UCSD-AML1 (cell line): ENCODE measurements around the gene PELI2.

ENCODE experiments used
- DNase-seq: peaks from one replicate; lab custom pipeline; 2025; ENCODE audit not compliant: unreplicated experiment; lab: John Stamatoyannopoulos, UW

Gene PELI2

DNA sequence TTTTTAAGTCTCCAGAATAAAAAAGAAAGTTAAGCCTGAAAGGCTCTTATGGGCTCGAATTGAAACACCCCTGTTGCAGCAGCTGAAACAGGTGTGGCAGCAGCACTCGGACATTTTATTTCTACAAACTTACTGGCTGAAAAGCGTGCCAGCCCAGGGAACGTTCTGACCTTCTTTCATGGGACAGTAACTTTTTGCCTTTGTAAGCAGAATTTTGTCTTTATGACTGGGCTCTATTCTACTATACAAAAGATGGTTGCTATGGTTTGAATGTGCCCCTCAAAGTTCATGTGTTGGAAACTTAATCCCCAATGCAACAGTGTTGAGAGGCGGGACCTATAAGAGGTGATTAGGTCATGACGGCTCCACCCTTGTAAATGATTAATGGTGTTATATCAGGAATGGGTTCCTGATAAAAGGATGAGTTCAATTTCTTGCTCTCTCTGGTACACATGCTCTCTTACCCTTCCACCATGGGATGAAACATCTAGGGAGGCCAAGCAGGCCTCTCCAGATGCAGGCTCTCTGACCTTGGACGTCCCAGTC, 52.7 kb downstream of the PELI2 start:
- DNase-seq, result no peak

DNA sequence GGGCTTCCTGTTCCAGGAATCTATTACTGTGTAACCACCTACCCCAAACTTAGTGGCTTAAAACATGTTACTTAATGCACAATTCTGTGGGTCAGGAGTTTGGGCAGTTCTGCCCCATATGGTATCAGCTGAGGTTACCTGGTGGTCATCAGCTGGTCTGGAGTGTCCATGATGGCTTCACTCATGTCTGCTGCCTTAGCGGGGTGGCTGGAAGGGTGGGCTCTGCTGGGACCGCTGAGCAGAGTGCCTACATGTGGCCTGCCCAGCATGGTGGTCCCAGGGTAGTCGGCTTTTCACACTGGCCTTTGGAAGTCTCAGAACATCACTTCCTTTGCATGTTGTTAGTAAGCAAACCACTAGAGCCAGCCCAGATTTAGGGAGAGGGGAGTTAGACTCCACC, 53.9 kb downstream of the PELI2 start:
- no peak for DNase-seq

DNA sequence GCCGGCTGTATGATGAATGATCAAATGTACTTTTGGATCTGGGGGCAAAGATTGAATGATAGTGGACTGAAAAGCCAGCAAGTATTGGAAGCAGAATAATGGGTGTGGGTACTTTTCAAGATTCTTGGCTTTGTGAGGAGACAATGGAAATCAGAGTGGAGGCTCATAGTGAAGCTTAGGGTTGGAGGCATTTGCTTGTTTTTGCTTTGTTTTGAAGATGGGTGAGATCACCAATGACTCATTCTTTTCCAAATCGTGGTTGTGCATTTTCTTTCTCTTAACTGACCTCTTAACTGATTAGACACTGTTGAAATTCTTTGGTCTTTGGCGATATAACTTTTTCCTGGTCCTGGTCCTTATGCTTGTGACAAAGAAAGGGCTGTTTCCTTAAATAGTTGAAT, 54.4 kb downstream of the PELI2 start:
- DNase-seq, result no peak

DNA sequence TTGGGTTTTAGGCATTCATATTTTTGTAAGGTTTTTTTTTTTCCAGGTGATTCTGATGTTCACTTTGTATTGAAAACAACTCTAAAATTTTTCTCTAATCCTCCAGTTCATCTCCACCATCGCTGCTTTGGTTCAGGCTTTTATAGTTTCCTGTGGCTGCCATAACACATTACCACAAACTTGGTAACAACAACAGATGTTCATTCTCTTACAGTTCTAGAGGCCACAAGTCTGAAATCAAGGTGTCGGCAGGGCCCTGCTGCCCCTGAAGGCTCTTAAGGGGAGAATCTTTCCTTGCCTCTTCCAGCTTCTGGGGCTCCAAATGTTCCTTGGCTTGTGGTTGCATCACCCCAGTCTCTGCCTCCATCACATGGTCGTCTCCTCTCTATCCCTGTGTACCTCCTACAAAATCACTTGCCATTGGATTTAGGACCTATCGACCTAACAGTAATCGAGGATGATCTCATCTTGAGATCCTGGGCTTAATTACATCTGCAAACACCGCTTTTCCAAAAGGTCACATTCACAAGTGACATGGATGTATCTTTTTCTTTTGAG, 55.2 kb downstream of the PELI2 start:
- no peak for DNase-seq

DNA sequence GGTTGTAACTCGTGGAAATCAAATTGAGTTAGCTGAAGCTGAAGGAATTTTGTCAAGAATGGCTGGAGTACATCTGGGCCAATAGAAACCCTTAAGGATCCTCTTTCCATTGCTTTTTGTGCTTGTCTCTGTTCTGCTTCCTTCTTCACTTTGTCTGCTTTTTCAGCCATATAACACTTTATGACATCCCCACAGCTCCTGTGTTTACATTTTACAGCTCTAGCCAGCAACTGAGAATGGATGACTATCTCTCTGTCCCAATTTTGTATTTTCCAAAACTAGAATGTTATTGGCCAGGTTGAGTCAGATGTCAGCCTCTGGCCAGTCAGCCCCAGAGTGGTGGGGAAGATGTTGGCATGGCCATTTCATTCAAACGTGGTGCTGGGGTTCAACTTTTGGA, 57.6 kb downstream of the PELI2 start:
- DNase-seq, result no peak

DNA sequence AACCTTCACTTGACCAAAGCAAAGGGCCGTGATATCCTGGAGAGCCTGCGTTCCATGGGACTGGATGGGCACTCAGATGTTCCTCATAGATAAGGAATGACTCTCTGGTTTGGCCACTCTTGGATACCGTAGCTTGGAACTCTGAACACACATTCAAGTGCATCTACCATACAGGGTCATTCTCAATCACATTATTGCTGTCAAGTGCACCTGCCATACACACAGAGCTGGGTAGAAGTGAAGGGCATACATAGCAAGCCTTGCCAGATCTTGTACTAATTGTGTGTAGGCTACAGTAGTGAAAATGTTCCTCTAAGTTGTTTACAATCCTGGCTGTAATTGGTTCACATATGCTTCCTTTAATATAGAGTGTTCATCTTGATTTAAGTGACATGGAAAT, 58.3 kb downstream of the PELI2 start:
- DNase-seq, result no peak

DNA sequence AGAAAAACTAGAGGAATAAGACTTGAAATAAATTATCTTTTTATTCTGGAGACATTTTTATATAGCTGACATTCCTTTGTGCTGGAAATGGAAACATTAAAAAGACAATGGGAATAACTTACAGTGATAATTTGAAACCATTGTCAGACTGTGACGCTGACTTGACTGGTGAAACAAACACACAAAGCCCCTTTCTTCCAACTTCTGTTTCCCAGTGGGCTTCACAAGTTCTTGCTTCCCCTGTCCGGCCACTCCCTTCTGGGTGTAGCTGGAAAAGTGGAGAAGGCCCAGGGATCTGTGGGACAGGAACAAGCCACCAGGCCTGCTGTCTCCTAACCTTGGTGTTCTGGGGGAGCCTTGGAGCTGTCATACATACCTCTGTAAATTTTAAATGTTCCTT, 58.8 kb downstream of the PELI2 start:
- DNase-seq, result no peak

DNA sequence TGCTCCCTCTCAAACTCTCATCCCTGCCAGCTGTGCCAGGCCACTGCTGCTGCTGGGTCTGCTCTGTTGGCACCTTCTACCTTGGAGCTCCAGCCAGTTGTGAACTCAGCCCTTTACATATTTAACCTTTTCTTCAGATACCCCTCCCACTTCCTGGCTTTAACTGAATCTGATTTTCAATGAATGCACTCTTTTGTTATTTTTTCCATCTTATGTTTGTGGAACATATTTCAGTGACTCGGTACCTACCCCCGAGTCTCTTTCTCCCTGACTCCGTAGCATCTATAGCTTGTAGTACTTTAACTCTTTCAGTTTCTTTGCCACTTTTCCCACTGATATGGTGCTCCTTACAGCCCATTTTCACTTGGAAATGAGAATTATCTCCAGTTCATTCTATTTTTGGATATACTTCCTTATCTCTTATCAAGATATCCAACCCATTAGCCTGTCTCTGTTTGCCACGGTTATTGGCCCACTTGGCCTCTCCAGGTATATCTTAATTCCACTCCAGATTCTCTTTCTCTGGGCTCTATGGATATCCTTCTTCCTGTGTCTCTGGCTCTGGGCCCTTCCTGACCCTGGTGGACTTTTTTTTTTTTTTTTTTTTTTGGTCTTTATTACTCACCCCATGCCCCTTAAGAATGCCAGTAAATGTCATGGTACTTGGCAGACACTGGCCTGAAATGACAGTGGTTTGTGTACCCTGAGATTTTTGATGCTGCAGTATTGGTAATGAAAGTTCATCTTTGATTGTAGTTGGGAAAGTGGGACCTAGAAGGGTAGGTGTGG, 62.7 kb downstream of the PELI2 start:
- DNase-seq, result no peak

DNA sequence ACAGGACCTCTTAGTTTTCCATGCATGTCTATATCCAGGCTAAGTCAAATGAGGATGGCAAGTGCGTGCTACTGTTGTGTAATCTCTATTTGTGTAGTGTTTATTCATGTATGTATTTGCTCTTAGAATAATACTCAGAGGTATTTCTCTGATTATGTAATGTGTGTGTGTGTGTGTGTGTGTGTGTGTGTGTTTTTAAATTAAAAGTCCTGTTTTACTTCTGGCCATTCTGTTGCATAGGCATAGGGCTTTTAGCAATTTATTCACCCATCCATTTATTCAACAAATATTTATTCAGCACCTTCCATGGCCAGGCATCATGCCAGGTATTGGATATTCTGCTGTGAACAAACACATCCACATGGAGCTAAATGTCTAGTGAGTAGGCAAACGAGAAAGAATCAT, 63.5 kb downstream of the PELI2 start:
- no peak for DNase-seq

DNA sequence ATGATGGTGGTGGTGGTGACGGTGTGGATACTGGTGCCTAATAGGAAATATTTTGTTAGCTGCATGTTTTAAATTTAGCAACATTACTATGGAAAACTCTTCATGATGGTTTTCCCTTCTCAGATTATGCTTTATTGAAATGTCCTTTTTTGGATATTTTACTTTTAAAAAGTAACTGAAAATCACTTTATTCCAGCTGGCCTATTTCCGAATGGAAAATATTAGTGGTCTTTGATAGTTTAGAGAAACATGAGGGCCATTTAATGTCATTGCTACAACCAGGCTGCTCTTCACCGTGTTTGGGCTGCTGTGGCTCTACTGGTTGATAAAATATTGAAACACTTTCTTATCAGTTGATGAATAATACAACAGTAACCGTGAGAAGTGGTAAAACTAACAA, 64.2 kb downstream of the PELI2 start:
- no peak for DNase-seq

DNA sequence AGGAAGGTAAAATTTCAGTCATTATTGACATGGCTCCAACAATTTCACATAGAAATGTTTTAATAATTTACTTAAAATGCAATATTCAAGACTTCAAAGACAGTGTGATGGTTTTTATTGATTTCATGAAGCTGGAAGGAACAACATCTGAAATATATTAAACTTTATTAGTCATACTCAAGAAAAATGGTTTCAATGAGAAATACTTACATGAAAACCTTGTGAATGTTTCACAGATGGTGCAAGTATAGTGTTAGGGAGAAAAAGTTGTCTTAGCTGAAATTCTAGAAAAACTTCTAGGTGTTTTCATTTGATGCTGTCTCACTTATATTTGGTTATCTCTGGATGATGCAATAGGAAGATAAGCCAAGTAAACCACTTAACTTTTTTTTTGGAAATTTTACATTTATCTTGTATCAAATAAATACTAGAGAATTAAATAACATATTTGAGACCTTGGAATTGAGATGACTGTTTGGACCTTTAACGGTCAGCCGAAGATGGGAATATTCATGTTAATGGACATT, 65.5 kb downstream of the PELI2 start:
- DNase-seq, result no peak

DNA sequence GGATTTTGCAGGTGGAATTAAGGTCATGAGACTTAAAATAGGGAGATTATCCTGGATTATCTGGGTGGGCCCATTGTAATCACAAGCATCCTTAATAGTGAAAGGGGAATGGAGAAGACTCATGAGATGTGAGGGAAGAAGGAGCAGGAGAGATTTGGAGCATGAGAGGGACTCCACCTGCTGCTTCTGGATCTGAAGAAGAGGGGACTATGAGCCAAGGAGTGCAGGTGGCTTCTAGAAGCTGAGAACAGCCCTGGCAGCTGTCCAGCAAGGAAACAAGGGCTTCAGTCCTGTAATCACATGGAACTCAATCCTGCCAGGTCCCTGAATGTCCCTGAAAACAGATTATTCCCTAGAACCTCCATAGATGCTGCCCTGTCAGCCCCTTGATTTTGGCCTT, 67.8 kb downstream of the PELI2 start:
- DNase-seq, result no peak

DNA sequence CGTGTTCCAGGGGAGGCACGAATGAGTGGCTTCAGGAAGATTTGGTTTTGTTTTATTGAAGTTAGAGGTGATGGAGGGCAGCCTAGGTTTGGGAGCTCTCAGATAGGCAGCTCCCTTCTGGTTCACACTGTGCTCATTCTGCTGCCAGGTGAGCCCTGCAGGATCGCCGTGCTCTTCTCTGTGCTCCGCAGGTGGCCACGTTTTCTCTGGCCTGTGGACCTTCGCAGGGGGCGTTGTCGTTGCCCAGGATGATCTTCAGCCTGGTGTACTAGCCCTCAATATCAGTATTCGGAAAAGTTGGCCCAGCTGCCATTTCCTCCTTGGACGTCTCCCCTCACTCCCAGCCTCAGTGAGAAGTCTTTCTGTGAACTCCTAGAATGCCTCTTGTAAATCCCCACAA, 69.5 kb downstream of the PELI2 start:
- no peak for DNase-seq

DNA sequence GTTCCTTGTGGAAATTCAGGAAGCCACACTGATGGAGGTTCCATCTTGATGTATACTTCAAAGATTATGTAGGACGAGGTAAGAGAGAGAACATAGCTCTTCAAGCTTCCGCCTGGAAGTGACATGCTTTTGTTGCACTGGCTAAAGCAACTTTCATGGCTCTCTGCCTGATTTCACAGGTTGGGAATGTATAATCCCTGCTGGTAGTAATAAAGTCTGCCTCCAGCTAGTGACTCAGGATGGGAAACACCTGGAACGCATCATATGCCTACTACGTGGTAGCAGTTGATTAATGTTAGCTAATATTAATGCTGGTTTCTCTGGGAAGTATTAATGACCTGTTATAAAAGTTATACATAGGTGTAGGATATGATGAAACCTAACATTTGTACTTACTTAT, 71.1 kb downstream of the PELI2 start:
- no peak for DNase-seq

DNA sequence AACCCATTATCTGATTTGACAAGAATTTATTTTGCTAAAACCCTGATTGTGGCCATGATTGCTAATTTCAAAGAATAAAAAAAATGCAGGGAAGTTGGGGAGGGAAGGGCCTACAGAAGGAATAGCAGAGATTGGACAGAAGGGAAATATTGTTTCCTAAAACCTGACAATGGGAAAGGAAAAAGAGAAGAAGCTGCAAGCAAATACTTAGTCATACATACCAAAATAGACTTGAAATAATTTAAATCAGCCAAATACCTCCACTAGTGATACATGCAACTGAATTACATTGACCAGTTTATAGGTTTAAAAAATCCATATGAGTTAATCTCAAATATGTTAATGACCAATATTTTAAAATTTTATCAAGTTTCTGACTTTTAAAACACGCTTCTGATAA, 75.1 kb downstream of the PELI2 start:
- no peak for DNase-seq

DNA sequence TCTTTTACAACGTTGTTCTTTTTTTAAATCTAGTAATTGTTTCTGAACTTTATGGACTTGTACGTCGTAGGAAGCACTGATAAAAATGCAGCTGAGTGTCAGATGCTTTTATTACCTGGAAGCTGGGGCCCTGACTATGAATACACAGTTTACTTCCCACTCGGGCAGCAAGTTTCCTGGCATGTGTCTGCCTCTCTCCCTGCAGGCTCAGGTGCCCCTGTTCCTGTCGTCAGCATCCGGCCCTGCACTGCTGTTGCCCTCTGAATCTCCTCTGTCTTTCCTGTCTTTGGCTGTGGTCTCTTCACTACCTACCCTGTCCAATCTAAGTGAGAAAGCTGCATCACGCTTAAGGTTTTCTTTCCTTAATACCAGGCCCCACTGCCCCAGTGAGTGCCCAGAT, 75.8 kb downstream of the PELI2 start:
- peak; percentile 25 for DNase-seq

DNA sequence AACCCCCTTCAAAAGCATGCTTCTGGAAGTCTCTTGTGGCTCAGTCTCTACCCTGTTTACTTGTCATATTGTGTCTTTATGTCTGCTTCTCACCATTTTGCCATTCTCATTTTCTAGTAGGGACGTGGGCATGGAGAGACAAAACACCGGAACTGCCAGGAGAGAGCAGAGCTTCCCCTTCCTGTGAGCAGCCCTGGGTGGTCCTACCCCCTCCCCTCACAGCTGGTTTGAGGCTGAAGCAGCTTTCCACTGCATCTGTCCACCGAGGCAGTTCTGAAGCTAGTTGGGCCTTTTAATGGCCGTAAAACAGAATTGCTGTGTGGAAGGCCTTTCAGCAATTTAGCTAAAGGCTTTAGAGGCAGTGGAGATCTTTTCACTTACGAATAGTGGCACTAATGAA, 77.0 kb downstream of the PELI2 start:
- DNase-seq, result peak; percentile 45

DNA sequence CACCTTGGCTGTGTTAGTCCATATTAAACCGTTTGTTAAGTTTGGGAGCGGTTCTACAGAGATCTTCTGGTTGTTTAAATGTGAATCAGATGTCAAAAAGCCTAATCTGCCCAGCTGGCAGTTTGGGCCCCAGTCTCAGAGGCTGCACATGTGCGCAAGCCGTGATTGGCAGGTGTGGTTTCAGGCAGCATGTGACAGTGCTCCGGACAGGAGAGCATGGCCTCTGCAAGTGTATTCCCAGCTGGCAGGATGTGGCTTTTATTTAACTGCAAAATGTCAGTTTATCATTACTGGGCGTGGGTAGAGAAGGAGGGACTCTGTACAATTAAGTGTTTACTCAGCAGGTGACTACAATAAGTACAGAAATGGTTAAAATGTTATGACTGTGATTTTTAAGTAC, 77.5 kb downstream of the PELI2 start:
- peak; percentile 74 for DNase-seq

DNA sequence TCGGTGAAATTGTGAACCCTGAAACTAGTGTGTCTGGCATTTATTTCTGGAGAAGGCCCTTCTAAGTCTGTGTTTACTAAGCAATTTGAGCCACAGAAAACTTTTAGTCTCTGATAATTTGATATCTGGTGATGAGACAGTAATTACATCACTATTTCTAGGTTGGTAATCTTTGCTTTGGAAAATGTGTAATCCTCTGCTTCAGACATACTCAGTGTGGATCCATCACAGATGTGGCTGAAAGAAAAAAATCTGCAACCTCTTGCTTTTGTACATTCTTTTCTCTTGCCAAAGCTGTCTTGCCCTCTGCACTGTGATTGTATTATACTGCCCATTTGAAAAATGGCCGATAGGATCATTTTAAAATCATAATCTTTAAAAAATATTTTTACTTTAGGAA, 78.1 kb downstream of the PELI2 start:
- no peak for DNase-seq

DNA sequence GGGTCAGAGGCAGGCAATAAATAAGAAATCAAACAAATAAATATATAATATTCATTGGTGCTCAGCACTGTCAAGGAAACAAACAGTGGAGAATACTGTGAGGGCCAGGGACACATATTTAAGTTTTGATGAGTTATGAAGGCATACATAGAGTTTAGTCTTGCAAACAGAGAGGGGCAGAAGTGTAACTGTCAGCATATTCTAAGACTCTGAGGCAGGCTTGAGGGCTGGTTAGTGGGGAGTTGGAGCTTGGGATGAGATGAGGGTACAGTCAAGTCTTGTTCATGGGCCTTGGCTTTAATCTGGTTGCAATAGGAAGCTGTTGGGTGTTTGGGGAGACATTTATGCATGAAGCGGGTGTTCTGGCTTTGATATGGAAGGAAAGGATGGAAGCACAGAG, 78.9 kb downstream of the PELI2 start:
- no peak for DNase-seq

DNA sequence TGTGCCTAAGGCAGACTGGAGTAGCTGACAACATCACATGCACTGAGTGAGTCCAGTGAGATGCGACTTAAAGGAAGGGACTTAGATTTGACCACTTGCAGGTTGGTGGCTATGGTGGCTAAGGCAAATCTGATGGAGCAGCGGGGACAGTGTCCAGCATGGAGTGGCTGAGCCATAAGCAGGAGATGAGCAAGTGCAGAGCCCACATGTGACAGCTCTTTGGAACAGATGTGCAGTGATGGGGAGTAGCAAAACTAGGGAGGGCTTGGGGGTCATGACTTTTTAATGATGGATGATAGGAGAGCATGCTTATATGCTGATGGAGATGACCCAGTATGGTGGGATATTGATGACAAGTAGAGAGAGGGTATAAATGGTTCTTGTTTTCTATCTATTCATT, 80.2 kb downstream of the PELI2 start:
- no peak for DNase-seq

DNA sequence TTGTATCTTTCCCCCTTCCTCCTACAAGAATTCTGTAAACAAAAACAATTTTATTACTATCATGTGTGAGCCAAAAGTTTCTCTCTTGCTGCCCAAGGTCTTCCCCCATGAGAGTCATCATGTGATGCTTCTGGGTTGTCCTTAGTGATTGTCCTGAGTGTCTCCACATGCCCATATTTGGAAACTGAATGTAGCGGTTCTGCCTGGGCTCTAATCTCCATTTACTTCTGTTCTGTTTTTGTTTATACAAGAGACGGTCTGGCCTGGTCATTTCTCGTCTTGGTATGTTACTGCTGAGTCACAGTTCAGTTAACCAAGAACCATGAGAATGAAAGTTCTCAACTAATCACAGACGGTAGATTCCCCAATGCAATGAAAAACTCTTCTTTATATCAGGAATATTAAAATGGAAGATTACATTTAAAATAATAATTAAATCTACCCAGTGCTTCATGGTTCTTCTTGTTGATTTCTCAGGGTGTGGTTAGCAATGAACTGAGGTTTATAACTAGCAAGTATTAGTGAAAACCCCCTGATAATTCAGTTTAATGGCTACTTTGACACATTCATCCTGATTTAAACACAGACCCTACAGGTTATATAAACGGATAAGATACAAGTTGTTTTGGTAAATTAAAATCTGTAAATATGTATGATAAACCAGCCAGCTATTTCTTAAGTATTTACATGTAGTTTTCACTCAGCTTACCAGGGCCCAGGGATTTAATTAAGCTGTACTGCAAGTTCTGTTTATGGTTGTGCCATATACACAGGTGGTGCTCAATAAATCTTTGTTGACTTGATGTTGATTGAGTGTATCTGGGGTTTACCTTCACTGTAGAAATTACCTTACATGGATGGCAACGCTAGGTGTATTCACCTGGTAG, 81.1 kb downstream of the PELI2 start:
- no peak for DNase-seq
